Calu3 (cell line): ENCODE data around the gene GNLY. TPM values are rescaled to one million over a fixed set of nuclear protein-coding genes. Genes with fewer than 3 reads are reported as not detected.

Source experiments
- BruUV-seq: library from RNA; stranded (reverse); fragments of 400-500 nt; replicated peaks from 2 replicates; lab custom pipeline; 2021; lab: Mats Ljungman, UMichigan
- CTCF ChIA-PET: fragments of 300-600 bp; sonication (Branson Sonifier 250); formaldehyde crosslinking; loops from one replicate; lab custom pipeline; 2022; ENCODE audit warnings: antibody characterized with exemption; lab: Charles Lee
- DNase-seq: peaks from one replicate; pipeline ENCODE4 v3.0.0; 2022
- H3K27ac Mint-ChIP-seq: one replicate; pipeline ENCODE4 v1.8.0; 2022; ENCODE audit warnings: mixed read lengths; ENCODE audit not compliant: unreplicated experiment
- H3K27me3 Mint-ChIP-seq: one replicate; pipeline ENCODE4 v1.8.0; 2022; ENCODE audit warnings: mixed read lengths; ENCODE audit not compliant: unreplicated experiment
- H3K36me3 Mint-ChIP-seq: one replicate; pipeline ENCODE4 v1.8.0; 2022; ENCODE audit warnings: mild to moderate bottlenecking, moderate library complexity, mixed read lengths; ENCODE audit not compliant: insufficient read depth, unreplicated experiment
- H3K4me1 Mint-ChIP-seq: one replicate; pipeline ENCODE4 v1.8.0; 2022; ENCODE audit warnings: mild to moderate bottlenecking, low read depth, mixed read lengths; ENCODE audit not compliant: unreplicated experiment
- H3K4me3 Mint-ChIP-seq: one replicate; pipeline ENCODE4 v1.8.0; 2022; ENCODE audit warnings: mild to moderate bottlenecking, low read depth, moderate library complexity, mixed read lengths; ENCODE audit not compliant: unreplicated experiment
- H3K9me3 Mint-ChIP-seq: one replicate; pipeline ENCODE4 v1.8.0; 2022; ENCODE audit warnings: low read depth, mixed read lengths; ENCODE audit not compliant: unreplicated experiment
- intact Hi-C: fragments of 100-400 bp; cut with micrococcal nuclease; formaldehyde crosslinking; loops from one replicate; pipeline ENCODE4 v1.10.0; 2022; ENCODE audit not compliant: unreplicated experiment
- total RNA-seq: library from RNA; stranded (reverse); gene quantifications from 2 replicates; pipeline ENCODE4 v1.2.3, GENCODE V29; 2022
- TF ChIP-seq, protein P1 (sequence below): fragments of 200-600 bp; IDR thresholded peaks from one replicate; pipeline ENCODE4 v1.8.0; 2022; ENCODE audit warnings: antibody characterized with exemption; ENCODE audit not compliant: unreplicated experiment

GNLY gene
- total RNA-seq, 1 experiment from 2014 or later = not detected

DNA sequence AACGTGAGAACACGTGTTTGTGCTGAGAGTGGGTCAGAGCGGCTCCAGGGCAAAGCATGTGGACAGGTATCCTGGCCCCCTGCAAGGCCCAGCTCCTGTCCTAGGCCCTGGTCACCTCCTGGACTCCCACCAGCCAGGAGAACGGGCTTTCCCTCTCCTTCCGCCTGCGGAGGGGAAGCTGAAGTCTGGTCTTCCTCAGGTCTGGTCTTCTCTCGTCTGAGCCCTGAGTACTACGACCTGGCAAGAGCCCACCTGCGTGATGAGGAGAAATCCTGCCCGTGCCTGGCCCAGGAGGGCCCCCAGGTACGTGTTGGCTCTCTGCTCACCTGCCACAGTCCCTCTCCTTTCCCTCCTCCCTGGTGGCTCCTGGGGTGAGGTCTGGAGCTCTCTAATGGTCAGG lies 963 bp downstream of the GNLY start:
- H3K4me1 Mint-ChIP-seq = no peaks in the 10 kb centered on the region
- intact Hi-C loops = no loop called here
- BruUV-seq = no TSS peak
- no peak overlapping the region for H3K4me3 Mint-ChIP-seq
- TF ChIP-seq, protein P1, sequence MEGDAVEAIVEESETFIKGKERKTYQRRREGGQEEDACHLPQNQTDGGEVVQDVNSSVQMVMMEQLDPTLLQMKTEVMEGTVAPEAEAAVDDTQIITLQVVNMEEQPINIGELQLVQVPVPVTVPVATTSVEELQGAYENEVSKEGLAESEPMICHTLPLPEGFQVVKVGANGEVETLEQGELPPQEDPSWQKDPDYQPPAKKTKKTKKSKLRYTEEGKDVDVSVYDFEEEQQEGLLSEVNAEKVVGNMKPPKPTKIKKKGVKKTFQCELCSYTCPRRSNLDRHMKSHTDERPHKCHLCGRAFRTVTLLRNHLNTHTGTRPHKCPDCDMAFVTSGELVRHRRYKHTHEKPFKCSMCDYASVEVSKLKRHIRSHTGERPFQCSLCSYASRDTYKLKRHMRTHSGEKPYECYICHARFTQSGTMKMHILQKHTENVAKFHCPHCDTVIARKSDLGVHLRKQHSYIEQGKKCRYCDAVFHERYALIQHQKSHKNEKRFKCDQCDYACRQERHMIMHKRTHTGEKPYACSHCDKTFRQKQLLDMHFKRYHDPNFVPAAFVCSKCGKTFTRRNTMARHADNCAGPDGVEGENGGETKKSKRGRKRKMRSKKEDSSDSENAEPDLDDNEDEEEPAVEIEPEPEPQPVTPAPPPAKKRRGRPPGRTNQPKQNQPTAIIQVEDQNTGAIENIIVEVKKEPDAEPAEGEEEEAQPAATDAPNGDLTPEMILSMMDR = no peak
- no peaks in the 10 kb centered on the region for H3K9me3 Mint-ChIP-seq
- H3K36me3 Mint-ChIP-seq = no peaks in the 10 kb centered on the region
- DNase-seq = no peak
- CTCF ChIA-PET = no interaction called here
- H3K27ac Mint-ChIP-seq = no peak overlapping the region
- peaks cover 10% of the 10 kb centered on the region for H3K27me3 Mint-ChIP-seq

DNA sequence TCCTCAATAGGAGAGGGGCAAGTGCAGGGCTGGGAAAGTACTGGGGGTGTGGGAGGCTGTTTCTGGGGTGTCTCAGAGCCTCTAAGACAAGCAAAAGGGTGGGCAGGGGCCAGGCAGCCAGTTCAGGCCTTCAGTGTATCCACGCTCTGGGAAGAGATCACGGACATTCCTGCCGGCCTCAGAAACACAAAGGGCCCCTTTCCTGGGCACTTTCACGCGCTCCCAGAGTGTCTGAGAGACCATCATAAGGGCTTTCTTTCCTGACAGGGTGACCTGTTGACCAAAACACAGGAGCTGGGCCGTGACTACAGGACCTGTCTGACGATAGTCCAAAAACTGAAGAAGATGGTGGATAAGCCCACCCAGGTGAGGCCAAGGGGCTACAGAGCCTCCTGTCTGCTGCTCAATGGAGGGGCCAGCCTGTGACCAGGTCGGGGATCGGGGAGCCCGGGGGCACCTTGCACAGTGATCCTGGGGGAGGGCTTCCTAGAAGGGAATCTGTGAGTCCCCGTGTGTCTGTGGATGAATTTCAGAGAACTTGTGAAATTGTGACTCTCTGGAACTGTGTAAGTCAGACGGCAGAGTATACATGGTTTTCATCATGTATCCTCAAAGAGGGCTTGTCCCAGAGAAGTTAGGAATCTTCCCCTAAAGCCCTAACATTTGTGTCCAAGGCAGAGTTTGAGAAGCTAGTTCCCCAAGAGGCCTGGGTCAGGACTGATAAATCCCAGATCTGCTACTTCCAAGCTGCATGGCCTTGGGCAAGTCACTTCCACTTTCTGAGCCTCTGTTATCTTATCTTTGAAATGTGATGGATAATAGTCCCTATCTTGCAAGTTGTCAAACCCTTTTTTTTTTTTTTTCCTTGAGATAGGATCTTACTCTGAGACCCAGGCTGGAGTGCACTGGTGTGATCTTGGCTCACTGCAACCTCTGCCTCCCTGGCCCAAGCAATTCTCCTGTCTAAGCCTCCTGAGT lies 1.8 kb downstream of the GNLY start:
- intact Hi-C loops = no loop called here
- no peak overlapping the region for H3K27ac Mint-ChIP-seq
- no peaks in the 10 kb centered on the region for H3K36me3 Mint-ChIP-seq
- no TSS peak for BruUV-seq
- no peak for DNase-seq
- H3K27me3 Mint-ChIP-seq = peaks cover 10% of the 10 kb centered on the region
- CTCF ChIA-PET = no interaction called here
- no peaks in the 10 kb centered on the region for H3K9me3 Mint-ChIP-seq
- H3K4me1 Mint-ChIP-seq = no peaks in the 10 kb centered on the region
- H3K4me3 Mint-ChIP-seq = no peak overlapping the region
- TF ChIP-seq, protein P1 = no peak

DNA sequence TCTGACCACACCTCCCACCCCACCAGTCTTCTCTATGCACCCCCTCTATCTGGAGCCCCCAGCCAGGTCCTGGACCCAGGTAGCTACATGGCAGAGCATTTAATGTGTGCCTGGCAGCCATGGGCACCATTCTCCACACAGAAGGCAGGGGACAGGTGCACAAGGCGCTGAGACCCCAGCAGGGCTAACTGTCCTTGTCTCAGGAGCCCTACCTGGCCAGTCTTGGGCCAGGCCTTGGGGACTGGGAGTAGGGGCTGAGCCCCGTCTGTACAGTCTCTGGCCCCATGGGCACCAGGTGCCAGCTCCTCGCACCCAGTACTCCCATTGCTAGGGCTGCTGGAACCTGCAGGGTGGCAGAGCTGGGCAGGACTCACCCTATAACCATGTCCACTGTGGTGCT lies 2.9 kb downstream of the GNLY start:
- peaks cover 10% of the 10 kb centered on the region for H3K27me3 Mint-ChIP-seq
- intact Hi-C loops = no loop called here
- H3K36me3 Mint-ChIP-seq = peaks cover 1% of the 10 kb centered on the region
- H3K4me3 Mint-ChIP-seq = no peak overlapping the region
- TF ChIP-seq, protein P1 = no peak
- no peak overlapping the region for H3K27ac Mint-ChIP-seq
- H3K9me3 Mint-ChIP-seq = no peaks in the 10 kb centered on the region
- peaks cover 9% of the 10 kb centered on the region for H3K4me1 Mint-ChIP-seq
- CTCF ChIA-PET = no interaction called here
- no TSS peak for BruUV-seq
- no peak for DNase-seq

DNA sequence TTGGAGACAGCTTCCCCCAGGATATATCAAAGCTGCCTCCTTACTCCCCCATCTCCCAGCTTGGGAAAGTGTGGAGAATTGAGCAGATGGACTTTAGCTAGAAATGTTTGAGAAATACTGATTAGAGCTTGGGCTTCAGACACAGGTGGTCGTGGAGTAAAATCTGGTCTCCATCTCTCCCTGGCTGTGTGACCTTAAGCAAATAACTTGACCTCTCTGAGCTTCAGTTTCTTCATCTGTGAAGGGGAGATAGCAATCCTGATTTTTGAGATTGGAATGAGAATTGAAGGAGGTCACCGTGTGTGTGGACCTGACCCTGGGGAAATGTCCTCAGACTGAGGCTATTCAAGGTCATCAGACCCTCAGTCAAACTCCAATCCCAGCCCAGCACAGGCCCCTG lies 3.6 kb downstream of the GNLY start:
- BruUV-seq = no TSS peak
- Mint-ChIP-seq H3K9me3 (no peaks in the 10 kb centered on the region), H3K4me3 (no peak overlapping the region), H3K27ac (no peak overlapping the region), H3K27me3 (peaks cover 10% of the 10 kb centered on the region), H3K4me1 (peaks cover 15% of the 10 kb centered on the region), H3K36me3 (peaks cover 8% of the 10 kb centered on the region)
- CTCF ChIA-PET = interaction anchor here (1.1 kb wide), 1 partner anchor 60 kb away, joined by 3 read pairs; no protein-coding TSS in a partner anchor
- no peak for DNase-seq
- intact Hi-C loops = no loop called here
- TF ChIP-seq, protein P1 = no peak
